RWPE2 (cell line): ENCODE measurements around the gene SIPA1L3.

Source experiments
- ATAC-seq: fragments of 200-7000 bp; cut with Tn5 transposase; 3 replicates; pipeline ENCODE4 v1.9.1; 2021; ENCODE audit warnings: low read depth
- DNase-seq: peaks from one replicate; pipeline ENCODE4 v3.0.0-alpha.2; 2020; ENCODE audit warnings: low spot score
- H3K27ac ChIP-seq: fragments of 450-650 bp; 2 replicates; pipeline ENCODE4 v1.5.1; 2017; ENCODE audit warnings: mild to moderate bottlenecking; ENCODE audit not compliant: poor library complexity, severe bottlenecking
- H3K27me3 ChIP-seq: fragments of 250-450 bp; sonication (Bioruptor Pico); 2 replicates; pipeline ENCODE4 v1.5.1; 2021; ENCODE audit warnings: mild to moderate bottlenecking, moderate library complexity; ENCODE audit not compliant: insufficient read depth, poor library complexity, severe bottlenecking
- H3K36me3 ChIP-seq: fragments of 250-450 bp; sonication (Bioruptor Pico); 2 replicates; pipeline ENCODE4 v1.5.1; 2020; ENCODE audit warnings: low read depth, mild to moderate bottlenecking, moderate library complexity
- H3K4me1 ChIP-seq: fragments of 250-450 bp; sonication (Bioruptor Pico); 2 replicates; pipeline ENCODE4 v1.5.1; 2021; ENCODE audit warnings: mild to moderate bottlenecking, moderate library complexity; ENCODE audit not compliant: insufficient read depth, poor library complexity, severe bottlenecking
- H3K4me3 ChIP-seq: fragments of 250-450 bp; sonication (Bioruptor Pico); 2 replicates; pipeline ENCODE4 v1.5.1; 2021; ENCODE audit warnings: mild to moderate bottlenecking, moderate library complexity; ENCODE audit not compliant: severe bottlenecking
- H3K9me3 ChIP-seq: fragments of 250-450 bp; sonication (Bioruptor Pico); 2 replicates; pipeline ENCODE4 v1.5.1; 2021; ENCODE audit warnings: mild to moderate bottlenecking, moderate library complexity; ENCODE audit not compliant: severe bottlenecking
- TF ChIP-seq, protein P1 (sequence below): fragments of 450-650 bp; IDR thresholded peaks from one replicate; pipeline ENCODE4 v1.5.1; 2017; ENCODE audit warnings: mild to moderate bottlenecking, moderate library complexity; ENCODE audit not compliant: poor library complexity, severe bottlenecking

SIPA1L3 gene

GRCh38 chr19:37925212-37925611 lies 18.2 kb downstream of the SIPA1L3 start:
- Histone ChIP-seq H3K36me3 (peaks cover 30% of the 10 kb centered on the region), H3K27ac (no peak overlapping the region), H3K27me3 (no peaks in the 10 kb centered on the region), H3K9me3 (no peaks in the 10 kb centered on the region), H3K4me1 (peaks cover 10% of the 10 kb centered on the region), H3K4me3 (no peak overlapping the region)
- TF ChIP-seq, protein P1, sequence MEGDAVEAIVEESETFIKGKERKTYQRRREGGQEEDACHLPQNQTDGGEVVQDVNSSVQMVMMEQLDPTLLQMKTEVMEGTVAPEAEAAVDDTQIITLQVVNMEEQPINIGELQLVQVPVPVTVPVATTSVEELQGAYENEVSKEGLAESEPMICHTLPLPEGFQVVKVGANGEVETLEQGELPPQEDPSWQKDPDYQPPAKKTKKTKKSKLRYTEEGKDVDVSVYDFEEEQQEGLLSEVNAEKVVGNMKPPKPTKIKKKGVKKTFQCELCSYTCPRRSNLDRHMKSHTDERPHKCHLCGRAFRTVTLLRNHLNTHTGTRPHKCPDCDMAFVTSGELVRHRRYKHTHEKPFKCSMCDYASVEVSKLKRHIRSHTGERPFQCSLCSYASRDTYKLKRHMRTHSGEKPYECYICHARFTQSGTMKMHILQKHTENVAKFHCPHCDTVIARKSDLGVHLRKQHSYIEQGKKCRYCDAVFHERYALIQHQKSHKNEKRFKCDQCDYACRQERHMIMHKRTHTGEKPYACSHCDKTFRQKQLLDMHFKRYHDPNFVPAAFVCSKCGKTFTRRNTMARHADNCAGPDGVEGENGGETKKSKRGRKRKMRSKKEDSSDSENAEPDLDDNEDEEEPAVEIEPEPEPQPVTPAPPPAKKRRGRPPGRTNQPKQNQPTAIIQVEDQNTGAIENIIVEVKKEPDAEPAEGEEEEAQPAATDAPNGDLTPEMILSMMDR: no peak
- ATAC-seq (no peak), DNase-seq (no peak)

GRCh38 chr19:37926255-37926654 lies 19.2 kb downstream of the SIPA1L3 start:
- H3K27ac ChIP-seq: no peak overlapping the region
- no peak for ATAC-seq
- no peak overlapping the region for H3K4me3 ChIP-seq

GRCh38 chr19:37926711-37927110 lies 19.7 kb downstream of the SIPA1L3 start:
- DNase-seq (no peak), ATAC-seq (no peak)
- Histone ChIP-seq H3K9me3 (no peaks in the 10 kb centered on the region), H3K27me3 (no peaks in the 10 kb centered on the region), H3K4me3 (no peak overlapping the region), H3K27ac (no peak overlapping the region), H3K4me1 (peaks cover 23% of the 10 kb centered on the region), H3K36me3 (peaks cover 22% of the 10 kb centered on the region)
- TF ChIP-seq, protein P1: no peak

More at GRCh38 chr19:37926255-37926654, 19.2 kb downstream of the SIPA1L3 start:
- H3K4me1 ChIP-seq: peaks cover 18% of the 10 kb centered on the region
- H3K36me3 ChIP-seq: peaks cover 24% of the 10 kb centered on the region
- DNase-seq: no peak
- no peaks in the 10 kb centered on the region for H3K9me3 ChIP-seq
- H3K27me3 ChIP-seq: no peaks in the 10 kb centered on the region
- TF ChIP-seq, protein P1: no peak

DNA sequence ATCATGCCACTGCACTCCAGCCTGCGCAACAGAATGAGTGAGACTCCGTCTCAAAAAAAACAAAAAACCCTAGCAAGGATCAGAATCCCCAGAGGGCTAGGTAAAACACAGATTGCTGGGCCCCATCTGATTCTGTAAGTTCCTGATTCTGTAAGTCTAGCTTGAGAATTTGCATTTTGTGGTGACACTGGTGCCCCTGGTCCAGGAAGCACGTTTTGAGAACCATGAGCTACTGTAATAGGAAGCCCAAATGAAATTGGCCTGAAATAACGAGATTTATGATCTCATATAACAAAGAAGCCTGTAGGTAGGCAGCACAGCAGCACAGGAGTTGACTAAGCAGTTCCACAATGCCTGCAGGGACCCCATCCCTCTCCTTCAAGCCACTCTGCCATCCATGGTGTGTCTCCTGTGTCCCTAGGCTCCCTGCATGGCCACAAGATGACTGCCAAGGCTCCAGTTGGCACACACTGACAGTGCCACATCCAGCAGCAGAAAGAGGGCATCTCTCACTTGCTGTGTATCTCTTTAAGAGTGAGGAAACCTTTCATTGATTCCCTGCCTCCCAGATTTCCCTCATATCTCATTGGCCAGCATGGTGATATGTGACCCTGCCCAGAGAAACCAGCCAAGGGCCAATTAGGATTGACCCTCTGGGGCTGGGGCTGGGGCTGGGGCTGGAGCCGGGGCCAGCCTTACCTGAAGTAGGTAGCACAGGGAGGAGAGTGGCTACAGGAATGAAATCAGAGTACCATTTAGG lies 21.7 kb downstream of the SIPA1L3 start:
- DNase-seq (no peak), ATAC-seq (no peak)
- Histone ChIP-seq H3K4me1 (peaks cover 37% of the 10 kb centered on the region), H3K27ac (peak overlapping the region; percentile 90), H3K9me3 (no peaks in the 10 kb centered on the region), H3K4me3 (no peak overlapping the region), H3K27me3 (no peaks in the 10 kb centered on the region), H3K36me3 (peaks cover 12% of the 10 kb centered on the region)
- TF ChIP-seq, protein P1: no peak

DNA sequence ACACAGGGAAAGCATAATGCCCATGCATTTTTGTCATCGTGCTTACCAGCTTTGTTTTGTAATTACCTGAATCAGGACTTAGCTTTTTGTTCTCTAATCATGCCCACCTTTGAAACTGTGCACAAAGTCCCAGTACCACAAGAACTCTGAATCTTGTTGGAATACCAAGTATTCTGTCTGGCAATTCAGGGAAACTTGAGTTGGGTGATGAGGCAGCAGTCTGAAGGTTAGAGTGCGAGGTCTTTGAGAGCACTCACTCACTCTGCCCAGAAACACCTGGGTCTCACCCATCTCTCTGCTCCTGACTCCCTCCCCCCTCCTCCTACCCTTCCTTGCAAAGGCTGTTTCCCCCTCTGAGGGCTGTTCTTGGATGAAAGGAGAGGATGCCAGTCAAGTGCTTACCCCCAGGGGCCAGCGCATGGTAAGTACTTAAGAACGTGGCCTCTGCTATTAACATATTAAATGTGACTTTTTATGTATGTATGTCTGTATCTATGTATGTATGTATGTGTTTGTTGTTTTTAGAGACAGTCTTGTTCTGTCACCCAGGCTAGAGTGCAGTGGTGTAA lies 22.4 kb downstream of the SIPA1L3 start:
- H3K4me1 ChIP-seq: peaks cover 45% of the 10 kb centered on the region

More for the DNA sequence above, 22.4 kb downstream of the SIPA1L3 start:
- peaks cover 8% of the 10 kb centered on the region for H3K36me3 ChIP-seq
- H3K27ac ChIP-seq: peak overlapping the region; percentile 90
- H3K27me3 ChIP-seq: no peaks in the 10 kb centered on the region
- H3K4me3 ChIP-seq: no peak overlapping the region
- no peak for ATAC-seq
- TF ChIP-seq, protein P1: no peak
- no peak for DNase-seq
- no peaks in the 10 kb centered on the region for H3K9me3 ChIP-seq
